Endothelial cell of umbilical vein (primary cell): ENCODE measurements around the gene CCN6. TPM values are rescaled to one million over a fixed set of nuclear protein-coding genes. Genes with fewer than 3 reads are reported as not detected.

ENCODE experiments used
- BruUV-seq: library from RNA; stranded (reverse); fragments of 400-500 nt; replicated peaks from 2 replicates; lab custom pipeline; 2021; lab: Mats Ljungman, UMichigan
- CTCF ChIA-PET: fragments of 300-600, 350-600 bp; sonication (Branson Sonifier 250); formaldehyde crosslinking; loops from one replicate; lab custom pipeline; 2021; ENCODE audit warnings: antibody characterized with exemption, inconsistent platforms; lab: Charles Lee
- POLR2A ChIA-PET: fragments of 300-600, 350-600 bp; sonication (Branson Sonifier 250); formaldehyde crosslinking; loops from one replicate; lab custom pipeline; 2021; ENCODE audit warnings: antibody characterized with exemption, inconsistent platforms; lab: Charles Lee
- DNase-seq: peaks from one replicate; pipeline ENCODE4 v3.0.0-alpha.2; 2011; ENCODE audit warnings: low read depth, low spot score
- FAIRE-seq: peaks from 2 replicates; lab custom pipeline; 2011; peaks lifted over from hg19 to GRCh38; lab: Jason Lieb, UNC
- H2AFZ ChIP-seq: 2 replicates; pipeline ENCODE4 v1.6.0; 2012; ENCODE audit warnings: low read depth, low read length, control low read depth, inconsistent platforms
- H3K27ac ChIP-seq: 2 replicates; pipeline ENCODE4 v1.5.1; 2011; ENCODE audit warnings: low read depth, mild to moderate bottlenecking, control low read depth, low read length, moderate library complexity; ENCODE audit not compliant: insufficient read depth
- H3K27me3 ChIP-seq, 2 experiments: 2 replicates each; pipeline versions ENCODE4 v1.6.0 to v1.6.1; 2011; ENCODE audit warnings: low read length in 2 of 2, mixed read lengths in 1 of 2; ENCODE audit not compliant: control insufficient read depth in 2 of 2, insufficient read depth in 2 of 2
- H3K36me3 ChIP-seq, 2 experiments: 2 replicates in 1 of 2; 3 replicates in 1 of 2; pipeline ENCODE4 v1.5.1; 2011; ENCODE audit warnings: low read length in 2 of 2, mild to moderate bottlenecking in 1 of 2, moderate library complexity in 1 of 2; ENCODE audit not compliant: control insufficient read depth in 2 of 2, insufficient read depth in 2 of 2; ENCODE audit errors: extremely low read depth in 1 of 2
- H3K4me1 ChIP-seq: 3 replicates; pipeline ENCODE4 v1.5.1; 2011; ENCODE audit warnings: mild to moderate bottlenecking, low read length; ENCODE audit not compliant: control insufficient read depth, insufficient read depth; ENCODE audit errors: extremely low read depth
- H3K4me2 ChIP-seq: 2 replicates; pipeline ENCODE4 v1.6.1; 2011; ENCODE audit warnings: low read length, control low read depth, mixed read lengths; ENCODE audit not compliant: insufficient read depth
- H3K4me3 ChIP-seq, 3 experiments: fragments of 200-600 bp in 1 of 3; sonication (generic), shearing (Covaris generic) in 1 of 3; replicated peaks in 1 of 3; 2 replicates each; pipeline ENCODE4 v1.5.1; 2011 to 2016; ENCODE audit warnings: control low read depth in 3 of 3, low read length in 3 of 3, mild to moderate bottlenecking in 2 of 3, inconsistent platforms in 1 of 3, low read depth in 1 of 3, moderate library complexity in 1 of 3; ENCODE audit not compliant: insufficient read depth in 1 of 3
- H3K79me2 ChIP-seq: 2 replicates; pipeline ENCODE4 v1.6.0; 2012; ENCODE audit warnings: low read length, inconsistent platforms; ENCODE audit not compliant: control insufficient read depth, insufficient read depth
- H3K9ac ChIP-seq: replicated peaks from 2 replicates; pipeline ENCODE3; 2011; ENCODE audit warnings: low read length, control low read depth; ENCODE audit not compliant: insufficient read depth; ENCODE audit errors: extremely low read depth
- H3K9me1 ChIP-seq: replicated peaks from 3 replicates; pipeline ENCODE4 v1.6.0; 2011; ENCODE audit warnings: mild to moderate bottlenecking, low read length; ENCODE audit not compliant: control insufficient read depth, insufficient read depth; ENCODE audit errors: extremely low read depth
- H3K9me3 ChIP-seq: replicated peaks from 2 replicates; pipeline ENCODE4 v1.5.1; 2012; ENCODE audit warnings: low read length, inconsistent platforms; ENCODE audit not compliant: control insufficient read depth, insufficient read depth
- H4K20me1 ChIP-seq: replicated peaks from 2 replicates; pipeline ENCODE3; 2011; ENCODE audit warnings: mild to moderate bottlenecking, low read length; ENCODE audit not compliant: control insufficient read depth, insufficient read depth; ENCODE audit errors: extremely low read depth
- EZH2 ChIP-seq: IDR thresholded peaks from 2 replicates; pipeline ENCODE4 v1.6.1; 2012; ENCODE audit warnings: borderline replicate concordance, low read depth, mild to moderate bottlenecking, moderate library complexity, low read length, inconsistent platforms; ENCODE audit not compliant: severe bottlenecking
- FOS ChIP-seq: IDR thresholded peaks from 2 replicates; pipeline ENCODE4 v1.6.1; 2011; ENCODE audit warnings: mild to moderate bottlenecking, low read length, moderate library complexity, borderline replicate concordance; ENCODE audit not compliant: insufficient read depth
- GATA2 ChIP-seq: IDR thresholded peaks from 2 replicates; pipeline ENCODE4 v1.7.0; 2011; ENCODE audit warnings: low read depth, mild to moderate bottlenecking, moderate library complexity, mixed read lengths, low read length; ENCODE audit not compliant: insufficient read length, insufficient read depth
- JUN ChIP-seq: IDR thresholded peaks from 2 replicates; pipeline ENCODE4 v1.6.1; 2011; ENCODE audit warnings: borderline replicate concordance, low read depth; ENCODE audit not compliant: insufficient read length, insufficient read depth
- MYC ChIP-seq: IDR thresholded peaks from one replicate; pipeline ENCODE4 v1.6.1; 2011; ENCODE audit warnings: mild to moderate bottlenecking, low read depth, low read length
- POLR2A ChIP-seq: IDR thresholded peaks from 2 replicates; pipeline ENCODE4 v1.6.1; 2012; ENCODE audit warnings: low read depth, mild to moderate bottlenecking, control low read depth, low read length
- POLR2AphosphoS5 ChIP-seq: IDR thresholded peaks from 2 replicates; pipeline ENCODE4 v1.6.1; 2012; ENCODE audit warnings: low read depth, mild to moderate bottlenecking, control low read depth, low read length, moderate library complexity; ENCODE audit not compliant: insufficient read depth
- dilution Hi-C: fragments of 300-500 bp; cut with MboI; formaldehyde crosslinking; loops from one replicate; pipeline ENCODE4 v1.15.0; 2019; ENCODE audit warnings: low sequenced_read_pairs; ENCODE audit not compliant: extremely low pct_ligation_motif_present
- intact Hi-C: fragments of 100-400 bp; cut with micrococcal nuclease; formaldehyde crosslinking; loops from one replicate; pipeline ENCODE4 v1.10.0; 2022
- polyA plus RNA-seq, 4 experiments: library from polyadenylated mRNA; depleted of rRNA in 3 of 4; stranded (reverse) in 3 of 4; unstranded in 1 of 4; fragments of >200 nt; gene quantifications; 2 replicates each; pipeline versions ENCODE4 v1.2.1 to v1.2.3, GENCODE V29; 2011 to 2012; ENCODE audit warnings: missing spikeins in 1 of 4
- total RNA-seq: library from RNA; stranded (reverse); gene quantifications from 2 replicates; pipeline ENCODE4 v1.2.3, GENCODE V29; 2021
- TF ChIP-seq, protein P1 (sequence below): IDR thresholded peaks from 2 replicates; pipeline ENCODE4 v1.6.1; 2011; ENCODE audit not compliant: insufficient read depth, insufficient read length
- TF ChIP-seq, protein P2 (sequence below), 2 donors: IDR thresholded peaks; 1 replicate in 1 of 2; 2 replicates in 1 of 2; pipeline ENCODE4 v1.5.1; 2011; ENCODE audit warnings: low read length in 2 of 2, mild to moderate bottlenecking in 2 of 2, moderate library complexity in 2 of 2, control low read depth in 1 of 2, inconsistent platforms in 1 of 2, low read depth in 1 of 2; ENCODE audit not compliant: insufficient read depth in 1 of 2; ENCODE audit errors: extremely low read depth in 1 of 2

Gene CCN6
- total and polyA plus RNA-seq, 2 donors (not counting 3 experiments of a cell fraction or from before 2014, with no cell fraction given), result not detected

DNA sequence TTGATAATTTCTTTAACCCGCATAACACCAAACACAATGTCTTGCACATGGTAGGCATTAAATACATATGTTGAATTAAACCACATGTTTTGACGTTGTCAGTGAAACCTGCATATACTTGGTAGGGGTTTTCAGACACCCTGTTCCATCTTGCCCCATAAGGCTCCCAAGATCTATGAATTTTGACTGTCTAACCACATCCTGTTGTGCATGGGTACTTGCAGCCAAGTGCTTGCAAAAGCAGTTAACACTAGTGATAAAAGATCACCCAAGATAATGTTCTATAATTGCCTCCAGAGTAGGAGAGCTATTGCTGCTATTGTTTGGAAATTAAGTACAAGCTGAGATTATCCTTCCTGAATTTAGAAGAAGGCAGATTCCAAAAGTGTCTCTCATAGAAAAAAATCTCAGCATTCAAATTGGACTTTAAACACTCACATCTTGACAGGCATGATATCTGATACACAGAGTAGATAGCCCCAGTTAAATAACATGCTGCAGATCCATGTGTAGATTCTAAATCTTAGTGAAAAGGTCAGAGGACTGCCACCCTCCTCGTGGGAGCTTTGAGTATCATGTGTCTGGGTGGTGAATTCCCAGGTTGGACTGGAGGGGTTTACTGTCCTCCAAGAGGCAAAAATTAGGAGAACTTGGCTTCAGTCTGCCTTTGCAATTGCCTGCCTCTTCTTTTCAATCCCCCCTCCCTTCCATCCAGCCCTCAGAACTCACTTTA is 25.8 kb upstream of the CCN6 start:
- peak; percentile 58 for FAIRE-seq
- dilution Hi-C loops, result no loop called here

More for the DNA sequence above, 25.8 kb upstream of the CCN6 start:
- Histone ChIP-seq H3K4me3 (no peak overlapping the region), H3K9ac (no peak overlapping the region), H2AFZ (no peak overlapping the region), H3K4me2 (no peak overlapping the region), H3K4me1 (no peaks in the 10 kb centered on the region), H3K9me1 (no peaks in the 10 kb centered on the region), H3K27ac (no peak overlapping the region), H3K9me3 (no peaks in the 10 kb centered on the region), H3K36me3 (no peaks in the 10 kb centered on the region), H3K27me3 (peaks cover 0 to 2% of the 10 kb centered on the region in 2 experiments), H4K20me1 (no peaks in the 10 kb centered on the region), H3K79me2 (no peaks in the 10 kb centered on the region)
- CTCF ChIA-PET, result interaction anchor here (1.2 to 3.2 kb wide), 5 partner anchors 10 to 329 kb away, joined by 3 to 15 read pairs (median 9); no protein-coding TSS in a partner anchor
- intact Hi-C loops, result loop anchor here (2.0 kb wide), 1 partner anchor 13 kb away; no protein-coding TSS in a partner anchor
- no peak for DNase-seq
- POLR2A ChIA-PET, result no interaction called here
- no peak for TF ChIP-seq GATA2
- no peak for TF ChIP-seq MYC
- TF ChIP-seq POLR2AphosphoS5, result no peak
- TF ChIP-seq, protein P1, sequence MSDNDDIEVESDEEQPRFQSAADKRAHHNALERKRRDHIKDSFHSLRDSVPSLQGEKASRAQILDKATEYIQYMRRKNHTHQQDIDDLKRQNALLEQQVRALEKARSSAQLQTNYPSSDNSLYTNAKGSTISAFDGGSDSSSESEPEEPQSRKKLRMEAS, result no peak
- no peak for TF ChIP-seq JUN
- TF ChIP-seq EZH2, result no peak
- TF ChIP-seq POLR2A, result no peak
- TF ChIP-seq, protein P2, sequence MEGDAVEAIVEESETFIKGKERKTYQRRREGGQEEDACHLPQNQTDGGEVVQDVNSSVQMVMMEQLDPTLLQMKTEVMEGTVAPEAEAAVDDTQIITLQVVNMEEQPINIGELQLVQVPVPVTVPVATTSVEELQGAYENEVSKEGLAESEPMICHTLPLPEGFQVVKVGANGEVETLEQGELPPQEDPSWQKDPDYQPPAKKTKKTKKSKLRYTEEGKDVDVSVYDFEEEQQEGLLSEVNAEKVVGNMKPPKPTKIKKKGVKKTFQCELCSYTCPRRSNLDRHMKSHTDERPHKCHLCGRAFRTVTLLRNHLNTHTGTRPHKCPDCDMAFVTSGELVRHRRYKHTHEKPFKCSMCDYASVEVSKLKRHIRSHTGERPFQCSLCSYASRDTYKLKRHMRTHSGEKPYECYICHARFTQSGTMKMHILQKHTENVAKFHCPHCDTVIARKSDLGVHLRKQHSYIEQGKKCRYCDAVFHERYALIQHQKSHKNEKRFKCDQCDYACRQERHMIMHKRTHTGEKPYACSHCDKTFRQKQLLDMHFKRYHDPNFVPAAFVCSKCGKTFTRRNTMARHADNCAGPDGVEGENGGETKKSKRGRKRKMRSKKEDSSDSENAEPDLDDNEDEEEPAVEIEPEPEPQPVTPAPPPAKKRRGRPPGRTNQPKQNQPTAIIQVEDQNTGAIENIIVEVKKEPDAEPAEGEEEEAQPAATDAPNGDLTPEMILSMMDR (IDR thresholded peaks at IDR 0.05; ENCODE audit: extremely low read depth in 1 of 2, insufficient read depth in 1 of 2, low read depth in 1 of 2, low read length in 2 of 2), result no peak
- TF ChIP-seq FOS, result no peak
- no TSS peak for BruUV-seq
